ENCODE measurements around the gene SIGLEC1. TPM values are rescaled to one million over a fixed set of nuclear protein-coding genes. Genes with fewer than 3 reads are reported as not detected.

SIGLEC1 gene
- total RNA-seq, 1 experiment from 2014 or later, result not detected

DNA sequence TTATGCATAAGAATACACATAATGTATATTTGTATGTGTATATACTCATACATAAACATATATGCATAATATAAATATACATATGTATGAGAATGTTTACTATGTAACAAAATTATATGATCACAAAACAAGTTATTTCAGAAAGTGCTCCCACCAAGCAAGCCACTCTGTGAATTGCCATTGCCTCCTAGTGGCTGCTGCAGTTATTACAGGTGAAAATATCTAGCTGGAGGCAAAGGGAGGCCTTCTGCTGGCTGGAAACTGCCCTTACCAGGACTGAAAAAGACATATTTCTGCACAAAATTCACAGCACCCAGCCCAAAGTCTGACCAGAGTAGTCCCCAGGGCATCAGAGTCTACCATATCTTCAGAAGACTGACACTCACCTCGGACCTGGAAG lies 16.2 kb downstream of the SIGLEC1 start:
- DNase-seq, result no peak
- TF ChIP-seq EZH2 (IDR thresholded peaks at IDR 0.05; ENCODE audit: low read depth), result no peak
- TF ChIP-seq, protein P1, sequence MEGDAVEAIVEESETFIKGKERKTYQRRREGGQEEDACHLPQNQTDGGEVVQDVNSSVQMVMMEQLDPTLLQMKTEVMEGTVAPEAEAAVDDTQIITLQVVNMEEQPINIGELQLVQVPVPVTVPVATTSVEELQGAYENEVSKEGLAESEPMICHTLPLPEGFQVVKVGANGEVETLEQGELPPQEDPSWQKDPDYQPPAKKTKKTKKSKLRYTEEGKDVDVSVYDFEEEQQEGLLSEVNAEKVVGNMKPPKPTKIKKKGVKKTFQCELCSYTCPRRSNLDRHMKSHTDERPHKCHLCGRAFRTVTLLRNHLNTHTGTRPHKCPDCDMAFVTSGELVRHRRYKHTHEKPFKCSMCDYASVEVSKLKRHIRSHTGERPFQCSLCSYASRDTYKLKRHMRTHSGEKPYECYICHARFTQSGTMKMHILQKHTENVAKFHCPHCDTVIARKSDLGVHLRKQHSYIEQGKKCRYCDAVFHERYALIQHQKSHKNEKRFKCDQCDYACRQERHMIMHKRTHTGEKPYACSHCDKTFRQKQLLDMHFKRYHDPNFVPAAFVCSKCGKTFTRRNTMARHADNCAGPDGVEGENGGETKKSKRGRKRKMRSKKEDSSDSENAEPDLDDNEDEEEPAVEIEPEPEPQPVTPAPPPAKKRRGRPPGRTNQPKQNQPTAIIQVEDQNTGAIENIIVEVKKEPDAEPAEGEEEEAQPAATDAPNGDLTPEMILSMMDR (conservative IDR thresholded peaks at IDR 0.05), result peak; percentile 62
- H3K27ac ChIP-seq, result no peak overlapping the region
- peaks cover 4% of the 10 kb centered on the region; the same call in 1 of the 2 replicates for H3K9me3 ChIP-seq (ENCODE audit: insufficient read depth, low read depth)
- H3K27me3 ChIP-seq (ENCODE audit: insufficient read depth, low read depth), result peaks cover 21% of the 10 kb centered on the region; the same call in 1 of the 2 replicates
- H3K4me2 ChIP-seq, result no peak overlapping the region
- no peaks in the 10 kb centered on the region for H3F3A ChIP-seq (ENCODE audit: insufficient read depth, low read depth)
- no peaks in the 10 kb centered on the region for H3K36me3 ChIP-seq (ENCODE audit: low read depth)
- H3K79me2 ChIP-seq (ENCODE audit: low read depth), result no peaks in the 10 kb centered on the region
- ChIA-PET CTCF (no interaction called here), POLR2A (ENCODE audit: unreplicated experiment) (no interaction called here)
- H3K4me1 ChIP-seq (replicated peaks; ENCODE audit: insufficient read depth), result no peaks in the 10 kb centered on the region
- no peaks in the 10 kb centered on the region for H3K9me2 ChIP-seq (ENCODE audit: insufficient read depth)
- H3K4me3 ChIP-seq, result no peak overlapping the region
- BruUV-seq (replicated peaks), result no TSS peak
- no peaks in the 10 kb centered on the region for H4K20me1 ChIP-seq (ENCODE audit: insufficient read depth)
- H2AFZ ChIP-seq, result no peak overlapping the region
- intact Hi-C loops (cut with micrococcal nuclease; ENCODE audit: unreplicated experiment), result no loop called here

DNA sequence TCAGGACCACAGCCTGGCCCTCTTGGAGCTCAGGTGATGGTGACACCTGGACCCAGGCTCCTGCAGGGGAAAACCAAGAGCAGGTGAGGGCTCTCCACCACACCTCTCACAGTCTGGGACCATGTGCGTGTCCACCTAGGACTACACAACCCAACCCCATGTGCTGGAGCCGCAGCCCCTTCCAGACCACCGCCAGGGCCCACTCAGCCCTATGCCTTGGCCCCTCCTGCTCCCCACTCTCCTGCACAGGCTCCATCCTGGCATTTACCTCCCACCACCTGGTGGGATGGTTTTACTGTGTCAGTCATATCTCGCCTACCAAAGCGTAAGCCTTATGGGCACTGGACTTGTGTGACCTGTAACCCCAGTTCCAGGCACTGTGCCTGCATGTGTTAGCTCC lies 17.5 kb downstream of the SIGLEC1 start:
- POLR2A ChIA-PET (ENCODE audit: unreplicated experiment), result no interaction called here
- no TSS peak for BruUV-seq (replicated peaks)

DNA sequence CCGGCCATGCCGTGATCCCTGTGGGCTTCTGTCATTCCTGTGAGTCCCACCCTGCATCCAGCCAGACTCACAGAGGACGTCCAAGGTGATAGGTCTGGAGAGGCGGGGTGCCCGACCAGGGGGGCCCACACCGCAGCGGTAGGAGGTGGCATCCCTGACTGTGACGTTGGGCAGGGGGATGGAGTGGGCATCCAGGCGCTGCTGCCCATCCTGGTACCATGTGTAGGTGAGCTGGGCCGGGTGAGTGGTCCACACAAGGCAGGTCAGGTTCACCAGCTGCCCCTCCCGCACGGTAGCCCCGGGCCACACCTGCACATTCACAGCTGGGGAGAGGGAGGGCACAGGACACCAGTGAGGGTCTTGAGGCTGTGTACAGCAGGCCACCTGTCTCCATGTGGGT lies 19.0 kb downstream of the SIGLEC1 start:
- H3K4me1 ChIP-seq (replicated peaks; ENCODE audit: insufficient read depth), result no peaks in the 10 kb centered on the region
- H3K9me2 ChIP-seq (ENCODE audit: insufficient read depth), result no peaks in the 10 kb centered on the region
- ChIA-PET CTCF (no interaction called here), POLR2A (ENCODE audit: unreplicated experiment) (no interaction called here)
- H3K36me3 ChIP-seq (ENCODE audit: low read depth), result no peaks in the 10 kb centered on the region
- intact Hi-C loops (cut with micrococcal nuclease; ENCODE audit: unreplicated experiment), result no loop called here
- H2AFZ ChIP-seq, result no peak overlapping the region
- H4K20me1 ChIP-seq (ENCODE audit: insufficient read depth), result no peaks in the 10 kb centered on the region
- H3K79me2 ChIP-seq (ENCODE audit: low read depth), result no peaks in the 10 kb centered on the region
- no peak overlapping the region for H3K4me3 ChIP-seq
- BruUV-seq (replicated peaks), result no TSS peak
- peaks cover 8% of the 10 kb centered on the region; the same call in 1 of the 2 replicates for H3K27me3 ChIP-seq (ENCODE audit: insufficient read depth, low read depth)
- no peak overlapping the region for H3K27ac ChIP-seq
- no peak for TF ChIP-seq EZH2 (IDR thresholded peaks at IDR 0.05; ENCODE audit: low read depth)
- TF ChIP-seq, protein P1 (conservative IDR thresholded peaks at IDR 0.05), result no peak
- no peak overlapping the region for H3K4me2 ChIP-seq
- no peaks in the 10 kb centered on the region for H3F3A ChIP-seq (ENCODE audit: insufficient read depth, low read depth)
- no peak for DNase-seq
- H3K9me3 ChIP-seq (ENCODE audit: insufficient read depth, low read depth), result peaks cover 4% of the 10 kb centered on the region; the same call in 1 of the 2 replicates

More for the DNA sequence above, 17.5 kb downstream of the SIGLEC1 start:
- Histone ChIP-seq H4K20me1 (ENCODE audit: insufficient read depth) (no peaks in the 10 kb centered on the region), H3K9me2 (ENCODE audit: insufficient read depth) (no peaks in the 10 kb centered on the region), H3K36me3 (ENCODE audit: low read depth) (no peaks in the 10 kb centered on the region), H3K27me3 (ENCODE audit: insufficient read depth, low read depth) (peaks cover 20% of the 10 kb centered on the region; the same call in 1 of the 2 replicates), H3K79me2 (ENCODE audit: low read depth) (no peaks in the 10 kb centered on the region), H3K4me1 (replicated peaks; ENCODE audit: insufficient read depth) (no peaks in the 10 kb centered on the region), H3K9me3 (ENCODE audit: insufficient read depth, low read depth) (peaks cover 4% of the 10 kb centered on the region; the same call in 1 of the 2 replicates), H2AFZ (no peak overlapping the region), H3K27ac (no peak overlapping the region), H3K4me3 (no peak overlapping the region), H3K4me2 (no peak overlapping the region), H3F3A (ENCODE audit: insufficient read depth, low read depth) (no peaks in the 10 kb centered on the region)
- DNase-seq, result no peak
- CTCF ChIA-PET, result no interaction called here
- intact Hi-C loops (cut with micrococcal nuclease; ENCODE audit: unreplicated experiment), result no loop called here
- TF ChIP-seq, protein P1 (conservative IDR thresholded peaks at IDR 0.05), result no peak
- no peak for TF ChIP-seq EZH2 (IDR thresholded peaks at IDR 0.05; ENCODE audit: low read depth)

All from PC-9 (cell line).